Peyer's patch (tissue), 4 donors: ENCODE data around the gene NUDCD3.

Source experiments
- CTCF ChIP-seq, 6 experiments: fragments of 450-650 bp in 4 of 6; fragments of 200-600 bp in 2 of 6; sonication (generic) in 1 of 6; IDR thresholded peaks; one replicate each; pipeline ENCODE4 v1.5.1; 2017 to 2019; ENCODE audit warnings: antibody characterized with exemption in 6 of 6, mild to moderate bottlenecking in 3 of 6, moderate library complexity in 1 of 6
- POLR2A ChIP-seq, 2 donors: fragments of 450-650 bp; IDR thresholded peaks; one replicate each; pipeline ENCODE4 v1.5.1; 2017; ENCODE audit warnings: antibody characterized with exemption in 2 of 2, mild to moderate bottlenecking in 2 of 2, moderate library complexity in 2 of 2

GRCh38 chr7:44398953-44399574, 91.4 kb downstream of the NUDCD3 start:
- TF ChIP-seq CTCF (IDR thresholded peaks at IDR 0.05) (no peak), POLR2A (IDR thresholded peaks at IDR 0.05) (no peak)
